Right ventricle myocardium inferior (tissue), 1 donor: Measurements from ENCODE around the gene KLRG1. TPM values are rescaled to one million over a fixed set of nuclear protein-coding genes. Genes with fewer than 3 reads are reported as not detected.

Experiments used
- ATAC-seq: fragments of 200-7000 bp; cut with Tn5 transposase; one replicate; pipeline ENCODE4 v1.9.1; 2020; ENCODE audit warnings: mild to moderate bottlenecking, moderate library complexity
- DNase-seq: peaks from one replicate; pipeline ENCODE4 v3.0.0; 2021; ENCODE audit errors: missing footprints
- intact Hi-C: fragments of 100-400 bp; cut with DNase I; formaldehyde crosslinking; loops from one replicate; pipeline ENCODE4 v1.11.0; 2022
- total RNA-seq: library from RNA; stranded (reverse); fragmentation: NEBNext Ultra II Directional; extraction: Animal tissue kit (Norgen Biotek cat#: 25700); gene quantifications from one replicate; pipeline ENCODE4 v1.2.1, GENCODE V29; 2021
- donor health status: DM: no; HTN: yes; CAD: no; lungs with severe emphysema.

The KLRG1 gene
- total RNA-seq, 1 donor from 2014 or later: 5.8 TPM

DNA sequence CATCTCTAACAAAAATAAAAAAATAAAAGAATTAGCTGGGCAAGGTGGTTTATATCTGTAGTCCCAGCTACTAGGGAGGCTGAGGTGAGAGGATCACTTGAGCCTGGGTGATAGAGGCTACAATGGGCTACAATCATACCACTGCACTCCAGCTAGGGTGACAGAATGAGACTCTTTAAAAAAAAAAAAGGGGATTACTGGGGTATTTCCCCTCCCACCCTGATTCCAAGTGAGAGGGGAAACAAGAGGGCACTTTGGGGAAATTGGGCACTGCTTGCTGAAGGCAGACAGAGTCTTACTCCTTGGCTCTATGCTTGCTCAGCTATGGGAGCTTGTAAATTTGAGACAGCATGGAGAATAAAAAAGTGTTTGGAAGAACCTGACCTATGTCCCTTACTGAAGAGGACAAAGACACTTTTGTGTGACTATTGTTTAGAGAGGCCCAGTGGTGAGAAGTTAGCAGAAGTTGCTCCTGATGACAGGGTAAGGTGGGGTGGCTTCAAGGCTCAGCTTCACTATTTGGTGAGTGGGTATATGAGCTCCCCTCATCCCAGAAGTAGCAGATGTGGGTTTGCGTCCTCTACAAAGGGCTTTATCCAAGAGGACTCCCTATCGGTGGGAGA, 44.0 kb downstream of the KLRG1 start:
- ATAC-seq (no peak), DNase-seq (no peak)
- intact Hi-C loops: no loop called here

DNA sequence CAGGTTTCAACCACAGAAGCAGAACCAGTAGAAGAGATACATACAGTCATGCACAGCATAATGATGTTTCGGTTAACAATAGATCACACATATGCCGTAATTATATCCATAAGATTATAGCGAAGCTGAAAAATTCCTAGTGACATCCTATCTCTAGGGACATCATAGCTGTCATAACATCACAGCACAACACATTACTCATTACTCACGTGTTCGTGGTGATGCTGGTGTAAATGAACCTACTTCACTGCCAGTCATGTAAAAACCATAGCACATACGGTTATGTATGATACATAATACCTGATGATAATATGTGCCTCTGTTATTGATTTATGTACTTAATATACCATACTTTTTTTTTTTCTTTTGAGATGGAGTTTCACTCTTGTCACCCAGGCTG, 44.7 kb downstream of the KLRG1 start:
- no peak for DNase-seq
- intact Hi-C loops: no loop called here

GRCh38 chr12:9036227-9036626, 46.9 kb downstream of the KLRG1 start:
- intact Hi-C loops: loop anchor here (5.0 kb wide), 1 partner anchor 354 kb away; no protein-coding TSS in a partner anchor
- DNase-seq (no peak), ATAC-seq (no peak)

More for the DNA sequence above, 44.7 kb downstream of the KLRG1 start:
- ATAC-seq: no peak

- ATAC-seq: no peak
- intact Hi-C loops: loop anchor here (5.0 kb wide), 1 partner anchor 355 kb away; no protein-coding TSS in a partner anchor
- no peak for DNase-seq
Observed at GRCh38 chr12:9037431-9037830, 48.1 kb downstream of the KLRG1 start.

GRCh38 chr12:9039397-9039977, 50.1 kb downstream of the KLRG1 start:
- DNase-seq: no peak
- intact Hi-C loops: loop anchor here (2.0 to 5.0 kb wide), 3 partner anchors 89 to 357 kb away; no protein-coding TSS in a partner anchor
- ATAC-seq: no peak

- intact Hi-C loops: no loop called here
- DNase-seq: no peak
- no peak for ATAC-seq
Observed at GRCh38 chr12:9040484-9041186, 51.3 kb downstream of the KLRG1 start.

GRCh38 chr12:9041321-9041720, 52.0 kb downstream of the KLRG1 start:
- no peak for DNase-seq
- peak; percentile 76 for ATAC-seq
- intact Hi-C loops: no loop called here

GRCh38 chr12:9043766-9044165, 54.4 kb downstream of the KLRG1 start:
- no peak for DNase-seq
- intact Hi-C loops: no loop called here
- no peak for ATAC-seq

- intact Hi-C loops: no loop called here
- DNase-seq: no peak
Observed at GRCh38 chr12:9047105-9047504, 57.8 kb downstream of the KLRG1 start.

GRCh38 chr12:9048930-9049329, 59.6 kb downstream of the KLRG1 start:
- intact Hi-C loops: no loop called here
- no peak for ATAC-seq

More at GRCh38 chr12:9047105-9047504, 57.8 kb downstream of the KLRG1 start:
- no peak for ATAC-seq

DNA sequence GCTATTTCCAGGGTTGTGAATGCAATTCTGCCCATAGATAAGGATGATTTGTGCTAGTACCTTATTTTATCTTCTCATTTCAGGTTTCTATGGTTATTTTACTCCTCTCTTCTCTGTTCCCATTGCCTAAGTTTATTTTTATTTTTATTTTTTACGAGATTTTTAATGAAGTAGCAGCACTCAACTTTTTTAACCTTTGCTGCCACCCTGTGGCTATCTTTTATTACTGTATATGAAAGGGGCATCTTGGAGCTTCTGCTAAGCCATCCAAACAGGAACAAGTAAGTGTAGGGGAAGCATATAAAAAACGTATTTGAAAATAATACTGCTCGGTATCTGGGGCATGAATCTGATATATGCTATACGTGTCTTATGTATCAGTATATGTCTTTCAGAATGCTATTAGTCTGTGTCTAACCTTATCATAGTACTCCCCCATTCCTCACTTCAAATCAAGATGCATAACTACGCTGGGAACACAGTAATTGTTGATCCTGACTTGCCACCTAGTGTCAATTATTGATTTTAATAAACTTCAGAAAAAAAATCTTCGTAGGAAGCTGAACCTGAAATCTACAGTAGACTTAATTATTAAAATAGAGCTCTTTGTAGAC, 60.3 kb downstream of the KLRG1 start:
- DNase-seq (no peak), ATAC-seq (peak; percentile 44)
- intact Hi-C loops: loop anchor here (5.0 kb wide), 1 partner anchor 372 kb away; no protein-coding TSS in a partner anchor

More at GRCh38 chr12:9048930-9049329, 59.6 kb downstream of the KLRG1 start:
- no peak for DNase-seq

- DNase-seq: no peak
- intact Hi-C loops: loop anchor here (5.0 kb wide), 1 partner anchor 373 kb away; no protein-coding TSS in a partner anchor
Observed at GRCh38 chr12:9050521-9051157, 61.3 kb downstream of the KLRG1 start.

GRCh38 chr12:9051158-9051550, 61.8 kb downstream of the KLRG1 start:
- ATAC-seq (peak; percentile 54), DNase-seq (no peak)
- intact Hi-C loops: loop anchor here (5.0 kb wide), 1 partner anchor 374 kb away; no protein-coding TSS in a partner anchor

More at GRCh38 chr12:9050521-9051157, 61.3 kb downstream of the KLRG1 start:
- ATAC-seq: no peak

DNA sequence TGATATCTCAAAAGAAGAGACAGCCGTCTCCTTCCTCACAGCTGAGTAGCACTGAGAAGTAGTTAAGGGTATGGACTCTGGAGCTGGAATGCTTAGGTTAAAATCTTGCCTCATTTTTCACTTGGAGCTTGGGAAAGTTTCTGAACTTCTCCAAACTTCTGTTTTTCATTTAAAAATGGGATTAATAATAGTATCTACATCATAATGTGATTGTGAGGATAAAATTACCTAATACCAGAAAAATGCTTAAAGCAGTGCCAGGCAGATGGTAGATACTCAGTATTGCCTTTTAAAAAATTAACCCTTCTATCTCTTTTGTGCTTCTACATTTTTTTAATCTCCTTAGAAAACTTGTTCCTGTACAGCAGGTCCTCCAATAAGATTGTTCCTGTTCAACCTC, 63.3 kb downstream of the KLRG1 start:
- no peak for DNase-seq
- intact Hi-C loops: loop anchor here (5.0 kb wide), 1 partner anchor 375 kb away; no protein-coding TSS in a partner anchor
- no peak for ATAC-seq

Other genes with a start within 250 kb of the KLRG1 start
- gene A2ML1, start 166.9 kb upstream of the KLRG1 start, total RNA-seq: not detected
- gene PHC1, start 75.0 kb upstream of the KLRG1 start, total RNA-seq: 20.9 TPM
- 83.0 TPM for gene M6PR, start 39.9 kb upstream of the KLRG1 start, total RNA-seq
- gene A2M, start 126.4 kb downstream of the KLRG1 start, total RNA-seq: 640 TPM
- gene PZP, start 218.8 kb downstream of the KLRG1 start, total RNA-seq: 0.30 TPM